Peyer's patch (tissue), 4 donors: Measurements from ENCODE around the gene BCKDK. TPM values are rescaled to one million over a fixed set of nuclear protein-coding genes. Genes with fewer than 3 reads are reported as not detected.
A peak's percentile ranks its signal among the peaks of the same experiment; 100 is the strongest.

Experiments used
- DNase-seq, 3 donors: peaks; one replicate each; pipeline ENCODE4 v3.0.0-alpha.2; 2017 to 2019
- H3K27ac ChIP-seq, 4 donors: fragments of 200-600 bp; sonication (generic); one replicate each; pipeline ENCODE4 v1.5.1; 2016 to 2019
- H3K27me3 ChIP-seq, 2 donors: fragments of 200-600 bp; sonication (generic); one replicate each; pipeline ENCODE4 v1.5.1; 2019
- H3K36me3 ChIP-seq, 3 donors: fragments of 200-600 bp; sonication (generic); one replicate each; pipeline ENCODE4 v1.5.1; 2016 to 2019
- H3K4me1 ChIP-seq, 4 donors: fragments of 200-600 bp; sonication (generic); one replicate each; pipeline ENCODE4 v1.5.1; 2016 to 2019
- H3K4me3 ChIP-seq, 4 donors: fragments of 200-600 bp; sonication (generic); 1 replicate in 3 of 4; 2 replicates in 1 of 4; pipeline ENCODE4 v1.5.1; 2016 to 2019; ENCODE audit warnings: mild to moderate bottlenecking in 1 of 4
- H3K9me3 ChIP-seq, 4 donors: fragments of 200-600 bp; sonication (generic); one replicate each; pipeline ENCODE4 v1.5.1; 2016 to 2019; ENCODE audit warnings: mild to moderate bottlenecking in 1 of 4
- CTCF ChIP-seq, 6 experiments: fragments of 450-650 bp in 4 of 6; fragments of 200-600 bp in 2 of 6; sonication (generic) in 1 of 6; IDR thresholded peaks; one replicate each; pipeline ENCODE4 v1.5.1; 2017 to 2019; ENCODE audit warnings: antibody characterized with exemption in 6 of 6, mild to moderate bottlenecking in 3 of 6, moderate library complexity in 1 of 6
- POLR2A ChIP-seq, 2 donors: fragments of 450-650 bp; IDR thresholded peaks; one replicate each; pipeline ENCODE4 v1.5.1; 2017; ENCODE audit warnings: antibody characterized with exemption in 2 of 2, mild to moderate bottlenecking in 2 of 2, moderate library complexity in 2 of 2
- total RNA-seq, 4 donors: library from RNA; depleted of rRNA; stranded (reverse); fragments of >200 nt; gene quantifications; one replicate each; pipeline ENCODE4 v1.1.0, GENCODE V29; 2016

BCKDK gene
- total RNA-seq, 4 donors from 2014 or later: 30.5 to 71.4 (median 41.8) TPM

- H3K36me3 ChIP-seq: peaks cover 0 to 51% (median 0%) of the 10 kb centered on the region in 3 donors
- H3K4me3 ChIP-seq: peak overlapping the region in 2 of 4 donors; percentile 23 to 25
- TF ChIP-seq POLR2A (IDR thresholded peaks at IDR 0.05): no peak
- TF ChIP-seq CTCF (IDR thresholded peaks at IDR 0.05): no peak
- peaks cover 0 to 69% (median 15%) of the 10 kb centered on the region in 4 donors for H3K4me1 ChIP-seq
- no peaks in the 10 kb centered on the region for H3K9me3 ChIP-seq
- no peak for DNase-seq
- H3K27ac ChIP-seq: peak overlapping the region; percentile 25 to 96 (median 91)
- H3K27me3 ChIP-seq: no peaks in the 10 kb centered on the region
Measured at GRCh38 chr16:31129568-31130335, 21.6 kb downstream of the BCKDK start.

DNA sequence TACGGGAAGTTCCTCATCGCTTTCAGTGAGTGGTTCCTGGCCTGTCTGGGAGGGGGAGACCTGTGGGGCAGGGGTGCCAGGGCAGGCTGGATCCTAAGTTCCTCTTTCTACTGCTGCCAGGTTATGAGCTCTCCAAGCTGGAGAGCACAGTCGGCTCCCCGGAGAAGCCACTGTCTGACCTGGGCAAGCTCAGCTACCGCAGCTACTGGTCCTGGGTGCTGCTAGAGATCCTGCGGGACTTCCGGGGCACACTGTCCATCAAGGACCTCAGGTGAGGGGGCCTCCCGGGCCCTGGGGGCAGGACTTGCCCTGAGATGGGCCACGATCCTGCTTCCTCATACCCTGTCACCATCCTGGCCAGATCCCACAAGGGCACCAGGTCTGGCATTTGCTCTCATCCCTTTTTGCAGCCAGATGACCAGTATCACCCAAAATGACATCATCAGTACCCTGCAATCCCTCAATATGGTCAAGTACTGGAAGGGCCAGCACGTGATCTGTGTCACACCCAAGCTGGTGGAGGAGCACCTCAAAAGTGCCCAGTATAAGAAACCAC, 22.2 kb downstream of the BCKDK start:
- no peaks in the 10 kb centered on the region for H3K27me3 ChIP-seq
- H3K36me3 ChIP-seq: peaks cover 0 to 51% (median 0%) of the 10 kb centered on the region in 3 donors
- peaks cover 0 to 69% (median 15%) of the 10 kb centered on the region in 4 donors for H3K4me1 ChIP-seq
- no peaks in the 10 kb centered on the region for H3K9me3 ChIP-seq
- TF ChIP-seq CTCF (IDR thresholded peaks at IDR 0.05) (no peak), POLR2A (IDR thresholded peaks at IDR 0.05) (peak in 1 of 2 donors; percentile 17)
- H3K27ac ChIP-seq: peak overlapping the region in 3 of 4 donors; percentile 89 to 96 (median 93)
- peak overlapping the region in 1 of 4 donors; percentile 25 for H3K4me3 ChIP-seq
- DNase-seq: no peak

- peak in 2 of 3 donors; percentile 91 for DNase-seq
- Histone ChIP-seq H3K4me3 (peak overlapping the region in 1 of 4 donors; percentile 32), H3K27me3 (no peaks in the 10 kb centered on the region), H3K36me3 (peaks cover 0 to 51% (median 0%) of the 10 kb centered on the region in 3 donors), H3K4me1 (peaks cover 0 to 69% (median 15%) of the 10 kb centered on the region in 4 donors), H3K9me3 (no peaks in the 10 kb centered on the region), H3K27ac (peak overlapping the region in 3 of 4 donors; percentile 89 to 96 (median 93))
- TF ChIP-seq POLR2A (IDR thresholded peaks at IDR 0.05) (peak in 1 of 2 donors; percentile 58), CTCF (IDR thresholded peaks at IDR 0.05) (peak in 1 of 6 experiments; percentile 5)
Measured at GRCh38 chr16:31130899-31131298, 22.7 kb downstream of the BCKDK start.

GRCh38 chr16:31131416-31131815, 23.2 kb downstream of the BCKDK start:
- peaks cover 0 to 51% (median 0%) of the 10 kb centered on the region in 3 donors for H3K36me3 ChIP-seq
- H3K4me3 ChIP-seq: peak overlapping the region in 2 of 4 donors; percentile 32 to 40
- TF ChIP-seq POLR2A (IDR thresholded peaks at IDR 0.05) (no peak), CTCF (IDR thresholded peaks at IDR 0.05) (no peak)
- peaks cover 0 to 69% (median 15%) of the 10 kb centered on the region in 4 donors for H3K4me1 ChIP-seq
- DNase-seq: no peak
- H3K27ac ChIP-seq: peak overlapping the region in 3 of 4 donors; percentile 89 to 96 (median 93)
- H3K27me3 ChIP-seq: no peaks in the 10 kb centered on the region
- H3K9me3 ChIP-seq: no peaks in the 10 kb centered on the region

DNA sequence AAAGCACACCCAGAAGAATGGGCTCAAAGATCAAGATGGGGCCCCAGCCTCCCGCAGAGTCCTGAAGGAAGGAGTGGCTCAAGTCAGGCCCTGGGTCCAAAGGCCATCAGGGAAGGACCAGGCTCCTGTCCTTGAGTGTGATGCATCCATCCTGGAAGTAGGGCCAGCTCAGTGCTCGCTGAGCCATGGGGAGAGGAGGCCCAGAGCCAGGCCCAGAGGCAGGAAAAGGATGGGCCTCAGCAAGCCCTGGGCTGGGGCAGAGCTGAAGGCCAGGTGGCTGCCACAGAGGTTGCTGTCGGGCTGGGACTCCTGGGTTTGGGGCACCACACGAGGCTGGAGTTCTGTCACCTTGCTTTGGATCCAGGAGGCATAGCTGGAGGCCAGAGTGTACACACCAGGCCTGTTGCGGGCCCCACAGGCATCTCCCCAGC, 23.7 kb downstream of the BCKDK start:
- no peaks in the 10 kb centered on the region for H3K27me3 ChIP-seq
- H3K4me3 ChIP-seq: peak overlapping the region in 2 of 4 donors; percentile 68 to 84
- H3K27ac ChIP-seq: peak overlapping the region in 3 of 4 donors; percentile 89 to 96 (median 93)
- TF ChIP-seq POLR2A (IDR thresholded peaks at IDR 0.05) (peak; percentile 79 to 94), CTCF (IDR thresholded peaks at IDR 0.05) (no peak)
- peaks cover 0 to 49% (median 0%) of the 10 kb centered on the region in 3 donors for H3K36me3 ChIP-seq
- DNase-seq: peak in 2 of 3 donors; percentile 87 to 91
- H3K9me3 ChIP-seq: no peaks in the 10 kb centered on the region
- H3K4me1 ChIP-seq: peaks cover 0 to 69% (median 15%) of the 10 kb centered on the region in 4 donors
